Osteocyte (in vitro differentiated cells): ENCODE measurements around the gene KLHL25. TPM values are rescaled to one million over a fixed set of nuclear protein-coding genes. Genes with fewer than 3 reads are reported as not detected.

ENCODE experiments used
- DNase-seq: peaks from one replicate; pipeline ENCODE4 v3.0.0; 2021; ENCODE audit warnings: mixed read lengths; ENCODE audit not compliant: unreplicated experiment; ENCODE audit errors: extremely low spot score
- H3K27ac Mint-ChIP-seq: one replicate; pipeline ENCODE4 v1.8.0; 2021; ENCODE audit warnings: mild to moderate bottlenecking, mixed read lengths; ENCODE audit not compliant: unreplicated experiment
- H3K27me3 Mint-ChIP-seq: one replicate; pipeline ENCODE4 v1.8.0; 2021; ENCODE audit warnings: mixed read lengths; ENCODE audit not compliant: unreplicated experiment
- H3K36me3 Mint-ChIP-seq: one replicate; pipeline ENCODE4 v1.8.0; 2021; ENCODE audit warnings: mixed read lengths; ENCODE audit not compliant: unreplicated experiment
- H3K4me1 Mint-ChIP-seq: one replicate; pipeline ENCODE4 v1.8.0; 2021; ENCODE audit warnings: mixed read lengths; ENCODE audit not compliant: unreplicated experiment
- H3K4me3 Mint-ChIP-seq: one replicate; pipeline ENCODE4 v1.8.0; 2021; ENCODE audit warnings: mild to moderate bottlenecking, moderate library complexity, mixed read lengths; ENCODE audit not compliant: unreplicated experiment
- H3K9me3 Mint-ChIP-seq: one replicate; pipeline ENCODE4 v1.8.0; 2021; ENCODE audit warnings: mixed read lengths; ENCODE audit not compliant: unreplicated experiment
- total RNA-seq: library from RNA; stranded (reverse); gene quantifications from 2 replicates; pipeline ENCODE4 v1.2.1, GENCODE V29; 2021
- TF ChIP-seq, protein P1 (sequence below): fragments of 200-600 bp; sonication (generic); IDR thresholded peaks from 2 replicates; pipeline ENCODE4 v1.5.0; 2021; ENCODE audit warnings: antibody characterized with exemption, mild to moderate bottlenecking, moderate library complexity

The KLHL25 gene
- total RNA-seq, 1 donor from 2014 or later, result 3.6 TPM

DNA sequence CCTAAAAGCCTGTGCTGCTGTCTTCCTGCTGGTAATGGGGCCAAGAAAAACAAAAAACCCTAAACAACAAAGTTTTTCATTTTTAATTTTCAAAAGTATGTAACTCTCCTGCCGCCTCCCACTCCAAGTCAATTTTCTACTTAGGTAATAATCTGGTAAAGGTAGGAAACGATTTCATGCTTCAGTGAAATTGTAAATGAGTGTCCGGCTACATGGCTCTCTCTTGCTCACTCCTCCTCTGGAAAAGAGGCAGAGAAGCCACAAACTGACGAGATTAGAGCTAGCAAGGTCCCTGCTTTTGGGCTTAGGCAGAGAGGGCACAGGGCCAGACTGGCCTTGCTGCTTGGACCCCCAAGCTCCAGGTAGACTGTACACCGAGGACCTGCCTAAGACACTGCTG is 23.5 kb downstream of the KLHL25 start:
- TF ChIP-seq, protein P1, sequence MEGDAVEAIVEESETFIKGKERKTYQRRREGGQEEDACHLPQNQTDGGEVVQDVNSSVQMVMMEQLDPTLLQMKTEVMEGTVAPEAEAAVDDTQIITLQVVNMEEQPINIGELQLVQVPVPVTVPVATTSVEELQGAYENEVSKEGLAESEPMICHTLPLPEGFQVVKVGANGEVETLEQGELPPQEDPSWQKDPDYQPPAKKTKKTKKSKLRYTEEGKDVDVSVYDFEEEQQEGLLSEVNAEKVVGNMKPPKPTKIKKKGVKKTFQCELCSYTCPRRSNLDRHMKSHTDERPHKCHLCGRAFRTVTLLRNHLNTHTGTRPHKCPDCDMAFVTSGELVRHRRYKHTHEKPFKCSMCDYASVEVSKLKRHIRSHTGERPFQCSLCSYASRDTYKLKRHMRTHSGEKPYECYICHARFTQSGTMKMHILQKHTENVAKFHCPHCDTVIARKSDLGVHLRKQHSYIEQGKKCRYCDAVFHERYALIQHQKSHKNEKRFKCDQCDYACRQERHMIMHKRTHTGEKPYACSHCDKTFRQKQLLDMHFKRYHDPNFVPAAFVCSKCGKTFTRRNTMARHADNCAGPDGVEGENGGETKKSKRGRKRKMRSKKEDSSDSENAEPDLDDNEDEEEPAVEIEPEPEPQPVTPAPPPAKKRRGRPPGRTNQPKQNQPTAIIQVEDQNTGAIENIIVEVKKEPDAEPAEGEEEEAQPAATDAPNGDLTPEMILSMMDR, result no peak
- H3K36me3 Mint-ChIP-seq, result no peaks in the 10 kb centered on the region
- H3K4me3 Mint-ChIP-seq, result no peak overlapping the region
- no peak for DNase-seq
- H3K4me1 Mint-ChIP-seq, result peaks cover 29% of the 10 kb centered on the region
- H3K27me3 Mint-ChIP-seq, result no peaks in the 10 kb centered on the region
- H3K9me3 Mint-ChIP-seq, result no peaks in the 10 kb centered on the region
- peak overlapping the region; percentile 64 for H3K27ac Mint-ChIP-seq

DNA sequence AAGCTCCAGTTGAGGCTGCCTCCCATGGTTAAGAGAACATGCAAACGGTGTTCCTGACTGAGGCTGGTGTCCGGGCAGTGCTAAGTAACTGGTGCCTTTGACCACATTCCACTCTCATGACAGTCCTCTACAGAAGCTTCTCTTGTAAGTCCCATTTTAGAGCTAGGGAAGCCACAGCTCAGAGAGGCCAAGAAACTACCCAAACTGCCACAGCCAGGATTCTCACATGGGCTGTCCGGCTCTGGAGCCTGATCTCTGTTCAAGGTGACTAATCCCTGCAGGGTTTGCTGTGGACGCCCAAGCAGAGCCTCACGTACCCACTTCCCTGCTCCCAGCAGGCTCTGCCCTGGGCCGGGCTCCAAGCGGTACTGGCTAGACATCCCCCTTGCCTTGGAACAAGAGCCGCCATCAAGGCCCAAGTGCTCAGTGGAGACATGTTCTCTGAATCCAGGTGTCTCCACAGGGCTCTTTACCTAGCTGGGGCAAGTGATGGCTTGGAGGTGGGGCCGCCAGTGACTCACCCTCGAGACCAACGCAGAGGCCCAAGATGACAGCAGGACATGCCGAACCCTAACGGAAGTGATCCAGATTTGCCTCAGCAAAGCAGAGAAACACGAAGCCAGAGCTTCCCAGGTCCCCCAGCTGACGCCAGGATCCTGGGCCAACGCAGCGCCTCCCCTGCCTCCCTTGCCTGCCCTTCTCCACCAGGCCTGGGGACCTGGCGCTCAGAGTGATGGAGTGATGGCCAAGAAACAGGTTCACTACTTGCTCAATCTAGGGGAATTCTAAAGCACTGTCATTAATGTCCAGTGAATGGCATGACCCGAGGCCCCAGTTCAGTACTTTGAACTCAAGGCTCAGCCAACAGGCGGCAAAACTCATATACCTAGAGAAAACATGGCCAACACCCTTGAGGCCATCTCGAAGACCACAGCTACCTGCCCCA is 24.4 kb downstream of the KLHL25 start:
- Mint-ChIP-seq H3K4me3 (no peak overlapping the region), H3K27ac (peak overlapping the region; percentile 64), H3K27me3 (no peaks in the 10 kb centered on the region), H3K4me1 (peaks cover 34% of the 10 kb centered on the region), H3K9me3 (no peaks in the 10 kb centered on the region), H3K36me3 (no peaks in the 10 kb centered on the region)
- DNase-seq, result no peak
- TF ChIP-seq, protein P1, result no peak

DNA sequence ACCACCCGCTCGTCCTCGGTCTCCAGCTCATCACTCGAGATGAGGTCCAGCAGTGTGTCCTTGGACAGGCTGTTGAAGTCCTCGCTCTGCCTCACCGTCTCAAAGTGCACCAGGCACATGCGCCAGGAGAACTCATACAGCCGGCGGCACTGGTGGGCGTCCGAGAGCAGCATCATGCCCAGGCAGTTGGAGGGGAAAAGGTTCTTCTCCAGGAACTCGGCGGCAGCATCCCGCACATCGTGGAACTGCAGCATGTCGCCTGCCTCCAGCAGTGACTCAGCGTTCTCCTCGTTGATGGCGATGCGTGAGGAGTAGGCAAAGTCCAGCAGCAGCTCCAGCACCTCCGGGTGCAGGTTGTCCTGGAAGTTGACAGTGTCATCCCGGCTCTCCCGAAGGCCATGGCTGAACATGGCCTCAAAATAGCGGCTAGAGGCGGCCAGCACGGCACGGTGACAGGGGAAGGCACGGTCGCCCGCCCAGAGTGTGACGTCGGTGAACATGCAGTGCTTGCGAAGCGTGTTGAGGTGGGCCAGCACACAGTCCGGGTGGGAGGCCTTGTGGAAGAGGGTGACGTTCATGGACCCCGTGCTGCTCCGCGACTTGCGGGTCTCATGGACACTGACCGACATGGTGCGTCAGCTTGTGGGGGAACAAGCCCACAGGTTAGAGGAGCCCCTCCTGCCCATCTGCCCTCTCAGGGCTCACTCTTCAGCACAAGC is 25.4 kb downstream of the KLHL25 start:
- Mint-ChIP-seq H3K27ac (no peak overlapping the region), H3K4me1 (peaks cover 39% of the 10 kb centered on the region), H3K27me3 (no peaks in the 10 kb centered on the region), H3K36me3 (no peaks in the 10 kb centered on the region), H3K9me3 (no peaks in the 10 kb centered on the region), H3K4me3 (no peak overlapping the region)
- TF ChIP-seq, protein P1, result no peak
- no peak for DNase-seq

DNA sequence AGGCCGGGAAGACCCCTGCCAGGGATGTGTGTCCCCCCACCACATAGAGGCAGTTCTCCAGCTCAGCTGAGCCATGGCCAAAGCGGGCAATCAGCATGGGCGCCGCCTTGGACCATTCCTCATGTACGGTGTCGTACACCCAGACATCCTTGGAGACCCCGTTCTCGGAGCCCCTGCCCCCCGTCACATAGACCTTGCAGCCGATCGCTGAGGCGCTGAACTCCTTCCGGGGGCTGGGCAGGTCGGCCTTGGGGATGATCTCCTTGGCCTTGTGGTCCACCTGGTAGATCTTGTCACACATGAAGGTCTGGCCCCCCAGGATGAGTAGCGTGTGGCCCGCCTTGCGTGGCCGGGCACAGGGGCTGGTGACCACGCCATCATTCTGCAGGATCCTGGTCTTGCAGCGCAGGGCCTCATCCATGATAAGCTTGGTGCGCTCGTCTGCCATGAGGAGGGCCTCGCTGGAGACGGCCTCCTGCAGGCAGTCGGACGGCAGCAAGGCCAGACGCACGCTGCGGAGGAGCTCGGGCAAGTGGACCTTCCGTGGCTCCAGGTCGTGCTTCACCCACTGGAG is 26.0 kb downstream of the KLHL25 start:
- H3K9me3 Mint-ChIP-seq, result no peaks in the 10 kb centered on the region
- H3K4me1 Mint-ChIP-seq, result peaks cover 41% of the 10 kb centered on the region
- H3K27ac Mint-ChIP-seq, result no peak overlapping the region
- no peaks in the 10 kb centered on the region for H3K36me3 Mint-ChIP-seq
- no peak for DNase-seq
- no peaks in the 10 kb centered on the region for H3K27me3 Mint-ChIP-seq
- H3K4me3 Mint-ChIP-seq, result no peak overlapping the region
- TF ChIP-seq, protein P1, result no peak
